Measurements from ENCODE around the gene H3-3A. TPM values are rescaled to one million over a fixed set of nuclear protein-coding genes. Genes with fewer than 3 reads are reported as not detected.

The H3-3A gene
- total and polyA plus RNA-seq, 2 of the 8 experiments (the other 6 are each of a cell fraction or from before 2014, with no cell fraction given), result 1,157 to 1,223 TPM

GRCh38 chr1:226082959-226083301 is 20.4 kb downstream of the H3-3A start:
- Histone ChIP-seq H3K4ac (replicated peaks; ENCODE audit: insufficient read length, low read depth, low read length) (no peak overlapping the region), H2AFZ (ENCODE audit: low read length) (no peak overlapping the region)
- no peak for FAIRE-seq
- TF ChIP-seq TBP (IDR thresholded peaks at IDR 0.05; ENCODE audit: low read depth, low read length), result no peak
- TF ChIP-seq, protein P1, sequence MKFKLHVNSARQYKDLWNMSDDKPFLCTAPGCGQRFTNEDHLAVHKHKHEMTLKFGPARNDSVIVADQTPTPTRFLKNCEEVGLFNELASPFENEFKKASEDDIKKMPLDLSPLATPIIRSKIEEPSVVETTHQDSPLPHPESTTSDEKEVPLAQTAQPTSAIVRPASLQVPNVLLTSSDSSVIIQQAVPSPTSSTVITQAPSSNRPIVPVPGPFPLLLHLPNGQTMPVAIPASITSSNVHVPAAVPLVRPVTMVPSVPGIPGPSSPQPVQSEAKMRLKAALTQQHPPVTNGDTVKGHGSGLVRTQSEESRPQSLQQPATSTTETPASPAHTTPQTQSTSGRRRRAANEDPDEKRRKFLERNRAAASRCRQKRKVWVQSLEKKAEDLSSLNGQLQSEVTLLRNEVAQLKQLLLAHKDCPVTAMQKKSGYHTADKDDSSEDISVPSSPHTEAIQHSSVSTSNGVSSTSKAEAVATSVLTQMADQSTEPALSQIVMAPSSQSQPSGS (IDR thresholded peaks at IDR 0.05; ENCODE audit: low read length), result no peak
- TF ChIP-seq SRF (IDR thresholded peaks at IDR 0.05; ENCODE audit: low read depth, low read length), result no peak
- TF ChIP-seq HDAC6 (IDR thresholded peaks at IDR 0.05; ENCODE audit: low read depth, low read length), result no peak
- no peak for TF ChIP-seq TCF12 (IDR thresholded peaks at IDR 0.05; ENCODE audit: low read depth, low read length)
- TF ChIP-seq KDM5A (IDR thresholded peaks at IDR 0.05; ENCODE audit: low read length), result no peak

More at GRCh38 chr1:226082959-226083301, 20.4 kb downstream of the H3-3A start:
- no peaks in the 10 kb centered on the region; the same call in 1 of the 2 replicates for H3K79me1 ChIP-seq (ENCODE audit: low read depth, low read length)
- no peaks in the 10 kb centered on the region for H3K36me3 ChIP-seq (ENCODE audit: control insufficient read depth in 2 of 4, insufficient read depth in 4 of 4, low read length in 3 of 4)
- peak overlapping the region; percentile 60 to 81 (median 71) for H3K4me3 ChIP-seq (ENCODE audit: extremely low read depth in 1 of 4, insufficient read depth in 2 of 4, low read depth in 3 of 4, low read length in 4 of 4)
- H4K91ac ChIP-seq (replicated peaks; ENCODE audit: insufficient read length, low read length), result no peak overlapping the region
- no peak overlapping the region for H4K5ac ChIP-seq (ENCODE audit: insufficient read length, low read depth, low read length)
- no peaks in the 10 kb centered on the region for H3K79me2 ChIP-seq (ENCODE audit: control insufficient read depth in 1 of 2, insufficient read depth in 2 of 2, low read length in 2 of 2)
- H3K9ac ChIP-seq (replicated peaks in 1 of 4; ENCODE audit: extremely low read depth in 1 of 4, low read depth in 3 of 4, low read length in 3 of 4), result peak overlapping the region in 1 of 4 experiments; percentile 67; a peak in 1 of 7 replicates
- H2BK15ac ChIP-seq (ENCODE audit: low read length), result 0 out of 2 replicates have a peak overlapping the region, but pooled peaks have one; percentile 61
- whole genome bisulfite sequencing, 2 experiments (ENCODE audit: extremely low coverage in 1 of 2, insufficient coverage in 1 of 2, insufficient read length in 1 of 2, insufficient replicate concordance in 2 of 2, low coverage in 1 of 2, low lambda C conversion rate in 2 of 2, missing lambda C conversion rate in 1 of 2), result 5% methylated on average over 14 of the region's 23 CpGs; no CpG with 5 or more reads in 1 of the 2 experiments
- peak overlapping the region; percentile 70 to 88 for H3K4me2 ChIP-seq (ENCODE audit: insufficient read depth in 1 of 2, low read depth in 2 of 2, low read length in 2 of 2)
- CTCF ChIA-PET (ENCODE audit: partially characterized antibody), result interaction anchor here (0.8 to 4.7 kb wide), 12 partner anchors 11 to 118 kb away, joined by 3 to 28 read pairs (median 5); partner anchors contain the start of gene H3-3A
- H2BK20ac ChIP-seq (ENCODE audit: low read length), result no peak overlapping the region
- H4K8ac ChIP-seq (ENCODE audit: extremely low read depth, insufficient read depth, low read length), result peak overlapping the region; percentile 69; the same call in 1 of the 2 replicates
- no peak overlapping the region for H2BK5ac ChIP-seq (ENCODE audit: low read depth, low read length)
- no peak overlapping the region for H2BK12ac ChIP-seq (ENCODE audit: low read depth, low read length)
- H3K27ac ChIP-seq (ENCODE audit: low read depth, low read length), result no peak overlapping the region
- peak overlapping the region; percentile 64 for H2BK120ac ChIP-seq (replicated peaks; ENCODE audit: low read depth, low read length)
- POLR2A ChIA-PET (ENCODE audit: partially characterized antibody), result interaction anchor here (0.7 to 5.7 kb wide), 14 partner anchors 9 to 226 kb away, joined by 3 to 51 read pairs (median 9); partner anchors contain the start of genes H3-3A, LIN9 and SDE2
- no peak overlapping the region for H3K14ac ChIP-seq (ENCODE audit: insufficient read length)
- H3K4me1 ChIP-seq (replicated peaks in 1 of 4; ENCODE audit: control insufficient read depth in 3 of 4, insufficient read depth in 4 of 4, low read length in 3 of 4), result peaks cover 0 to 5% (median 3%) of the 10 kb centered on the region in 4 experiments; a peak in 5 of 7 replicates
- H3K18ac ChIP-seq (ENCODE audit: extremely low read depth, low read length), result peak overlapping the region; percentile 85; the same call in 1 of the 2 replicates
- H4K20me1 ChIP-seq (replicated peaks in 1 of 2; ENCODE audit: control insufficient read depth in 1 of 2, insufficient read depth in 2 of 2, low read length in 2 of 2), result no peaks in the 10 kb centered on the region
- H3K27me3 ChIP-seq (replicated peaks in 1 of 4; ENCODE audit: control insufficient read depth in 3 of 4, extremely low read depth in 1 of 4, insufficient read depth in 3 of 4, low read length in 3 of 4), result peaks cover 0 to 11% (median 9%) of the 10 kb centered on the region in 4 experiments; a peak in 3 of 7 replicates
- no peak overlapping the region for H3K23ac ChIP-seq (ENCODE audit: insufficient read length)
- H3K56ac ChIP-seq (replicated peaks; ENCODE audit: insufficient read length, low read depth, low read length), result no peak overlapping the region
- no peaks in the 10 kb centered on the region for H3K9me3 ChIP-seq (ENCODE audit: insufficient read depth in 2 of 2, low read depth in 1 of 2, low read length in 1 of 2)
- no peak overlapping the region for H2AK5ac ChIP-seq (ENCODE audit: low read depth, low read length)
- H3K23me2 ChIP-seq (ENCODE audit: low read depth, low read length), result peaks cover 5% of the 10 kb centered on the region; the same call in 1 of the 2 replicates
- no peak for DNase-seq (ENCODE audit: low read depth in 1 of 2, low spot score in 2 of 2)

All from H1 (cell line).